ENCODE data around the gene TTBK2.
"Not testable (repeated sequence)": the region's sequence is repeated elsewhere in the genome, so short reads cannot be mapped to it uniquely, and the experiment has no call there.

TTBK2 gene

GRCh38 chr15:42890161-42890913 is 30.2 kb downstream of the TTBK2 start:
- TF ChIP-seq JUND (IDR thresholded peaks at IDR 0.05; ENCODE audit: low read depth), result no peak
- in situ Hi-C loops (cut with HindIII; ENCODE audit: low pct_unique_long_range_greater_than_20kb, low sequenced_read_pairs), result no loop called here
- no peak for DNase-seq (ENCODE audit: low read depth in 1 of 2, low spot score in 1 of 2)

- in situ Hi-C loops (cut with HindIII; ENCODE audit: low pct_unique_long_range_greater_than_20kb, low sequenced_read_pairs), result not testable (repeated sequence)
Observed at GRCh38 chr15:42887384-42887783, 33.2 kb downstream of the TTBK2 start.

GRCh38 chr15:42880121-42880520 is 40.5 kb downstream of the TTBK2 start:
- no peak for DNase-seq (ENCODE audit: low read depth in 1 of 2, low spot score in 1 of 2)
- no peak for TF ChIP-seq JUND (IDR thresholded peaks at IDR 0.05; ENCODE audit: low read depth)
- in situ Hi-C loops (cut with HindIII; ENCODE audit: low pct_unique_long_range_greater_than_20kb, low sequenced_read_pairs), result no loop called here

More at GRCh38 chr15:42887384-42887783, 33.2 kb downstream of the TTBK2 start:
- not testable (repeated sequence) for DNase-seq (ENCODE audit: low read depth in 1 of 2, low spot score in 1 of 2)

DNA sequence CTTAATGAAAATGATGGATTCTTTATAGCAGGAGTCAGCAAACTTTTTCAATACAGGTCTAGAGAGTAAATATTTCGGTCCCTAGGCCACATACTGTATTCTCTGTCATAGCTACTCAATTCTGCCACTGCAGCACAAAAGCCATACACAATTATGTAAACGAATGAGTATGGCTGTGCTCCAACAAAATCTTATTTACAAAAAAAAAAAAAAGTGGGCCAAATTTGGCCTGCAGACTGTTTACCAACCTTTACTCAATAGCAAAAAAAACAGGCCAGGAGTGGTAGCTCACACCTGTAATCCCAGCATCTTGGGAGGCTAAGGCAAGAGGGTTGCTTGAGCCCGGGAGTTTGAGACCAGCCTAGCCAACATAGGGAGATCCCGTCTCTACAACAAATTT is 41.1 kb downstream of the TTBK2 start:
- TF ChIP-seq JUND (IDR thresholded peaks at IDR 0.05; ENCODE audit: low read depth), result no peak
- DNase-seq (ENCODE audit: low read depth in 1 of 2, low spot score in 1 of 2), result peak in 1 of 2 experiments; percentile 35
- in situ Hi-C loops (cut with HindIII; ENCODE audit: low pct_unique_long_range_greater_than_20kb, low sequenced_read_pairs), result no loop called here

DNA sequence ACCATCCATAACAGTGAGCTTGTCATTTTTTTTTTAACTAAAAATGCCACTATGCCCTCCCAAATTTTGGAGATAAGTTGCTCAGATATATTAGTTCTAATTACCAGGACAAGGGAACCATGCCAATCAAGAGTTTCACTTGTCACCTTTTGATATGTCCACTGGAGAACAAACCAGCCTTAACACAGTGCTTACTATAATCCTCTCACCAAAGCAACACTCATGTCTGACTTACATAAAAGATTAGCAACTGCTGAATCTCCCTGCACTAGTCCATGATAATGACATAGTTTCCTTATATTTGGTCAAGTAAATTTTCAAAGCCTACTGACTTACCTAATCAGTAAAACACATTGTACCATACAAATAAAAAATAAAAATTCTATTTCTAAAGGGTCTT is 44.4 kb downstream of the TTBK2 start:
- in situ Hi-C loops (cut with HindIII; ENCODE audit: low pct_unique_long_range_greater_than_20kb, low sequenced_read_pairs), result no loop called here
- TF ChIP-seq JUND (IDR thresholded peaks at IDR 0.05; ENCODE audit: low read depth), result no peak
- DNase-seq (ENCODE audit: low read depth in 1 of 2, low spot score in 1 of 2), result no peak

- no peak for TF ChIP-seq JUND (IDR thresholded peaks at IDR 0.05; ENCODE audit: low read depth)
- in situ Hi-C loops (cut with HindIII; ENCODE audit: low pct_unique_long_range_greater_than_20kb, low sequenced_read_pairs), result no loop called here
- DNase-seq (ENCODE audit: low read depth in 1 of 2, low spot score in 1 of 2), result no peak
Observed at GRCh38 chr15:42868683-42869082, 51.9 kb downstream of the TTBK2 start.

DNA sequence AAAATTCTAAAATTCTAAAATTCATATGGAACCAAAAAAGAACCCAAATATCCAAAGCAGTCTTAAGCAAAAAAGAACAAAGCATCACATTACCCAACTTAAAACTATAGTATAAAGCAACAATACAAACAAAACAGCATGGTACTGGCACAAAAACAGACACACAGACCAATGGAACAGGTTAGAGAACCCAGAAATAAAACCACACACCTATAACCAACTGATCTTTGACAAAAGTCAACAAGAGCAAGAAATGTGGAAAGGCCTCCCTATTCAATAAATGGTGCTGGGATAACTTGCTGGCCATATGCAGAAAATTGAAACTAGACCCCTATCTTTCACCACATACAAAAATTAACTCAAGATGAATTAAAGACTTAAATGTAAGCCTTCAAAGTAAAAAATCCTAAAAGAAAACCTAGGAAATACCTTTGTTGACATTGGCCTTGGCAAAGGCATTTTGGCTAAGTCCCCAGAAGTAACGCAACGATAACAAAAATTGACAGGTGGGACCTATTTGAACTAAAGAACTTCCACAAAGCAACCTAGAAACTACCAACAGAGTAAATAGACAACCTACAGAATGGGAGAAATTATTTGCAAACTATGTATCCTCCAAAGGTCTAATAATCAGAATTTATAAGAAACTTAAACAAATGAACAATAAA is 56.9 kb downstream of the TTBK2 start:
- in situ Hi-C loops (cut with HindIII; ENCODE audit: low pct_unique_long_range_greater_than_20kb, low sequenced_read_pairs), result no loop called here
- peak in 1 of 2 experiments; percentile 47 for DNase-seq (ENCODE audit: low read depth in 1 of 2, low spot score in 1 of 2)
- TF ChIP-seq JUND (IDR thresholded peaks at IDR 0.05; ENCODE audit: low read depth), result no peak

DNA sequence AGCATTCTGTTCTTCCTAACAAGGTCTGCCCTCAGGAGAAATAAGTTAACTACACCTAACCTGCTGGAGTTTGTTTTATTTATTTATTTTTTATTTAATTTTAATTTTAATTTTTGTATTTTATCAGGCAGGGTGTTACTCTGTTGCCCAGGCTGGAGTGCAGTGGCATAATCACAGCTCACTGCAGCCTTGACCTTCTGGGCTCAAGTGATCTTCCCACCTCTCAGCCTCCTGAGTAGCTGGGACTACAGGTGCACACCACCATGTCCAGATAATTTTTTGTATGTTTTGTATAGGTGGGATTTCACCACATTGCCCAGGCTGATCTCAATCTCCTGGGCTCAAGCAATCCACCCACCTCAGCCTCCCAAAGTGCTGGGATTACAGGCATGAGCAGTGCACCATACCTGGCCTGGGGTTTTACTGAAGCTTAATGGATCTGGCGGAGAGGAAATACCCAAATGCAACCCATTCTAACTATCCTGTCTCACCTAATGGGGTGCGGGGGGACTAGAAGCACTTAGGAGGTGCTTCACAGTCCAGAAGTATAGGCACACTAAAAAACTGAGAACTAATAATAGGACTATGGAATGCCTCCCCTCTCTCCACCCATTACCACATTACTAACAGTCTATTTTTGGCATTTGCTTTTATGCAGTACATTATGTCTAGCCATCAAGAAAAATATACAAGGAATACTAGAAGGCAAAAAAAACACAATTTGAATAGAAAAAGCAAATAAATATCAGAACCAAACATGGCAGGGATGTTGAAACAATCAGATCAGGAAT is 61.4 kb downstream of the TTBK2 start:
- in situ Hi-C loops (cut with HindIII; ENCODE audit: low pct_unique_long_range_greater_than_20kb, low sequenced_read_pairs), result no loop called here
- TF ChIP-seq JUND (IDR thresholded peaks at IDR 0.05; ENCODE audit: low read depth), result no peak
- DNase-seq (ENCODE audit: low read depth in 1 of 2, low spot score in 1 of 2), result no peak

GRCh38 chr15:42858540-42858939 is 62.0 kb downstream of the TTBK2 start:
- in situ Hi-C loops (cut with HindIII; ENCODE audit: low pct_unique_long_range_greater_than_20kb, low sequenced_read_pairs), result no loop called here
- peak; percentile 45 to 89 for DNase-seq (ENCODE audit: low read depth in 1 of 2, low spot score in 1 of 2)
- TF ChIP-seq JUND (IDR thresholded peaks at IDR 0.05; ENCODE audit: low read depth), result 0 out of 2 replicates have a peak, but pooled peaks have one; percentile 28

- in situ Hi-C loops (cut with HindIII; ENCODE audit: low pct_unique_long_range_greater_than_20kb, low sequenced_read_pairs), result no loop called here
- TF ChIP-seq JUND (IDR thresholded peaks at IDR 0.05; ENCODE audit: low read depth), result no peak
- DNase-seq (ENCODE audit: low read depth in 1 of 2, low spot score in 1 of 2), result no peak
Observed at GRCh38 chr15:42854576-42854975, 66.0 kb downstream of the TTBK2 start.

- TF ChIP-seq JUND (IDR thresholded peaks at IDR 0.05; ENCODE audit: low read depth), result no peak
- no peak for DNase-seq (ENCODE audit: low read depth in 1 of 2, low spot score in 1 of 2)
- in situ Hi-C loops (cut with HindIII; ENCODE audit: low pct_unique_long_range_greater_than_20kb, low sequenced_read_pairs), result no loop called here
Observed at GRCh38 chr15:42849836-42850235, 70.7 kb downstream of the TTBK2 start.

- in situ Hi-C loops (cut with HindIII; ENCODE audit: low pct_unique_long_range_greater_than_20kb, low sequenced_read_pairs), result no loop called here
- TF ChIP-seq JUND (IDR thresholded peaks at IDR 0.05; ENCODE audit: low read depth), result no peak
- no peak for DNase-seq (ENCODE audit: low read depth in 1 of 2, low spot score in 1 of 2)
Observed at GRCh38 chr15:42848846-42849245, 71.7 kb downstream of the TTBK2 start.

- TF ChIP-seq JUND (IDR thresholded peaks at IDR 0.05; ENCODE audit: low read depth), result no peak
- no peak for DNase-seq (ENCODE audit: low read depth in 1 of 2, low spot score in 1 of 2)
- in situ Hi-C loops (cut with HindIII; ENCODE audit: low pct_unique_long_range_greater_than_20kb, low sequenced_read_pairs), result no loop called here
Observed at GRCh38 chr15:42846647-42847046, 73.9 kb downstream of the TTBK2 start.
